ENCODE results near the gene PLCG1.

Gene PLCG1

GRCh38 chr20:41145317-41145716 lies 8.0 kb downstream of the PLCG1 start:
- DNase-seq = no peak

- DNase-seq = no peak
Observed at GRCh38 chr20:41145821-41146620, 8.7 kb downstream of the PLCG1 start.

- DNase-seq = no peak
Observed at GRCh38 chr20:41147767-41148191, 10.4 kb downstream of the PLCG1 start.

- DNase-seq = no peak
Observed at GRCh38 chr20:41148942-41149341, 11.6 kb downstream of the PLCG1 start.

GRCh38 chr20:41150664-41151063 lies 13.3 kb downstream of the PLCG1 start:
- no peak for DNase-seq

- DNase-seq = no peak
Observed at GRCh38 chr20:41151134-41151869, 14.0 kb downstream of the PLCG1 start.

- no peak for DNase-seq
Observed at GRCh38 chr20:41152108-41152757, 14.9 kb downstream of the PLCG1 start.

- no peak for DNase-seq
Observed at GRCh38 chr20:41154436-41155176, 17.3 kb downstream of the PLCG1 start.

GRCh38 chr20:41155261-41155660 lies 17.9 kb downstream of the PLCG1 start:
- DNase-seq = no peak

- DNase-seq = no peak
Observed at GRCh38 chr20:41158082-41158625, 20.8 kb downstream of the PLCG1 start.

- no peak for DNase-seq
Observed at GRCh38 chr20:41159547-41159946, 22.2 kb downstream of the PLCG1 start.

- no peak for DNase-seq
Observed at GRCh38 chr20:41160686-41161085, 23.3 kb downstream of the PLCG1 start.

GRCh38 chr20:41161886-41162285 lies 24.5 kb downstream of the PLCG1 start:
- no peak for DNase-seq

- DNase-seq = no peak
Observed at GRCh38 chr20:41162396-41162795, 25.1 kb downstream of the PLCG1 start.

- DNase-seq = no peak
Observed at GRCh38 chr20:41163821-41164220, 26.5 kb downstream of the PLCG1 start.

- no peak for DNase-seq
Observed at GRCh38 chr20:41165001-41165882, 27.9 kb downstream of the PLCG1 start.

GRCh38 chr20:41166201-41167117 lies 29.1 kb downstream of the PLCG1 start:
- DNase-seq = no peak

GRCh38 chr20:41167118-41167470 lies 29.8 kb downstream of the PLCG1 start:
- DNase-seq = no peak

GRCh38 chr20:41167481-41168253 lies 30.3 kb downstream of the PLCG1 start:
- DNase-seq = no peak
